ENCODE results near the gene TMEM204. TPM values are rescaled to one million over a fixed set of nuclear protein-coding genes. Genes with fewer than 3 reads are reported as not detected.

TMEM204 gene
- total RNA-seq, 1 experiment from 2014 or later = 0.42 TPM

DNA sequence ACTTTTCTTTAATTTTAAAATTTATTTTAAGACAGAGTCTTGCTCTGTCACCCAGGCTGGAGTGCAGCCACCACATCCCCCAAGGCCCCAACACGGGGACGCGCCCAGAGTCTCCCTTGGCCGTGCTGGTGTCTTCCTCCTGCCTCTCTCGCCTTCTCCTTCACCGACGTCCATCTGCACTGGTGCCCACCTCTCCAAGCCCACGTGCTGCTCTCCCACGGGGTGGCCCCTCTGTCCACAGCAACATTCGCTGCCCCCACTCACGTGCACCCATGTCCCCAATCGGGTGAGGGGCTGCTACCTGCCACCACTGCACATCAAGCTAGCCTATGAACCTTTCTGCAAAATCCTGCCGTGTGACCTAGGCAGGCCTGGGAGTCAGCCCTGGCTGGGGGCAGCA is 3.1 kb downstream of the TMEM204 start:
- H3K27me3 ChIP-seq (ENCODE audit: control insufficient read depth, insufficient read depth, low read length) = no peaks in the 10 kb centered on the region
- DNase-seq = no peak
- H3K36me3 ChIP-seq (replicated peaks; ENCODE audit: control insufficient read depth, insufficient read depth, low read length) = no peaks in the 10 kb centered on the region
- H3K4me3 ChIP-seq (ENCODE audit: insufficient read depth, low read depth, low read length) = no peak overlapping the region

DNA sequence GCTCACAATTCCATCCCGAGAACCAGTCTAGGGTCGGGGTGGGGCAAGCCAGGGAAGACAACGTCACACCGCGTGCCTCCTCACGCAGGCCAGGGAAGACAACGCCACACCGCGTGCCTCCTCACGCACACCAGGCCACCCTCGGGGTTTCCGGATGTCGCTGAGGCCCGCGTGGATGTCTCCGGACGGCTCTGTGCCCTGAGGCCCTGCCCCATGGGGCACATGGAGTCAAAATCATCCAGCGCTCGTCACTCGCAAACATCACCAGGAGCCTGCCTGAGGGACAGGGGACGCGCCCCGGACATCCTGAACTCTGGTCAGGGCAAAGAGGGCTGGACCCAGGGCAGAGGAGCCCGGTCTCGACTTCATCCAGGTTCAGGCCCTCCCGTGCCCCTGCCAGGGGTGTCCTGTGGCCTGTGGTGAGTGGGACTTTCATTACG is 3.7 kb downstream of the TMEM204 start:
- Histone ChIP-seq H3K4me3 (ENCODE audit: insufficient read depth, low read depth, low read length) (no peak overlapping the region), H3K36me3 (replicated peaks; ENCODE audit: control insufficient read depth, insufficient read depth, low read length) (no peaks in the 10 kb centered on the region), H3K27me3 (ENCODE audit: control insufficient read depth, insufficient read depth, low read length) (no peaks in the 10 kb centered on the region)
- no peak for DNase-seq

DNA sequence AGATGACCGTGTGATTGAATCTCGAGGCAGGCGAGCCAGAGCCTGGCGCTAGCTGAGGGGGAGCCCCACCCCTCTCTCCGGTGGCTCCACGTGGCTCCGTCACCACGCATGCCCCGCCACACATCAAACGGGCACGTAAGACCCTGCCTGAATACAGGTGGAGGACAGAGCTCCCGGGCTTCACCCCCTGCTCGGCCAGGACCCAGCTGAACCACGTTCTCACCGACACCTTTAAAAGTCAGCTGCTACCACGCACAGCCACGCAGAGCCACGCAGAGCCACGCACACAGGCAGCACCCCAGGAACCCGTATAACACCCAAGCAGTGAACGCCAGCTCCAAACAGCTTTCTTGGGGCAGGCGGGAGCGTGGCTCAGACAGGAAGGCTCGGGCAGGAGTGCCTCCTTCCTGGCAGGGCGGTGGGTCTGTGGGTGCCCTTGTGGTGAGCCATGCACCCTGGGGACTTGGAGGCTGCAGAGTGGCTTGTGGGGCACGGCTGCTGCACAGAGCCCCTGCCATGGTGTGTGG is 4.4 kb downstream of the TMEM204 start:
- Histone ChIP-seq H3K36me3 (replicated peaks; ENCODE audit: control insufficient read depth, insufficient read depth, low read length) (no peaks in the 10 kb centered on the region), H3K4me3 (ENCODE audit: insufficient read depth, low read depth, low read length) (no peak overlapping the region), H3K27me3 (ENCODE audit: control insufficient read depth, insufficient read depth, low read length) (no peaks in the 10 kb centered on the region)
- DNase-seq = no peak

DNA sequence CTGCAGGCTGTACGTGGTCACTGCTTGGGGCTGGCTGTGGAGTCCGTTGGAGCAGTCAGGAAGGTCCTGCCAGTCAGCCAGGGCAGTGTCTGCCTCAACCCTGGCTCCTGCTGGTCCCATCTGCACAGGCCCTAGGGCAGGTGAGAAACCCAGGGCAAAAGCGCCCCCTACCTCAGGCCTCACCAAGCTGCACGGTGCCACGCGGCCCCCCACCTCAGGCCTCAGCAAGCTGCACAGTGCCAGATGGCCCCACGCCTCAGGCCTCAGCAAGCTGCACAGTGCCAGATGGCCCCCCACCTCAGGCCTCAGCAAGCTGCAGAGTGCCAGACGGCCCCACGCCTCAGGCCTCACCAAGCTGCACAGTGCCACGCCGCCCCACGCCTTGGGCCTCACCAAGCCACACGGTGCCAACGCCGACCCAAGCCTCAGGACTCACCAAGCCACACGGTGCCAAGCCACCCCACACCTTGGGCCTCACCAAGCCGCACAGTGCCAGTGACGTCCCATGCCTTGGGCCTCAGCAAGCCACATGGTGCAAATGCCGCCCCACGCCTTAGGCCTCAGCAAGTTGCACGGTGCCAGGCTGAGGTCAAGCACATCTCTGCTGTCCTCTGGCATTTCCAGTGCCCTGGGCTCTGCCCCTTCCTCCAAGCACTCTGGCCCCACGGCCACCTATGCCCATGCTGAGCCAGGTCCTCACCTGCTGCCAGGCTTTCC is 5.5 kb downstream of the TMEM204 start:
- Histone ChIP-seq H3K4me3 (ENCODE audit: insufficient read depth, low read depth, low read length) (no peak overlapping the region), H3K36me3 (replicated peaks; ENCODE audit: control insufficient read depth, insufficient read depth, low read length) (no peaks in the 10 kb centered on the region), H3K27me3 (ENCODE audit: control insufficient read depth, insufficient read depth, low read length) (no peaks in the 10 kb centered on the region)
- DNase-seq = peak; percentile 90

DNA sequence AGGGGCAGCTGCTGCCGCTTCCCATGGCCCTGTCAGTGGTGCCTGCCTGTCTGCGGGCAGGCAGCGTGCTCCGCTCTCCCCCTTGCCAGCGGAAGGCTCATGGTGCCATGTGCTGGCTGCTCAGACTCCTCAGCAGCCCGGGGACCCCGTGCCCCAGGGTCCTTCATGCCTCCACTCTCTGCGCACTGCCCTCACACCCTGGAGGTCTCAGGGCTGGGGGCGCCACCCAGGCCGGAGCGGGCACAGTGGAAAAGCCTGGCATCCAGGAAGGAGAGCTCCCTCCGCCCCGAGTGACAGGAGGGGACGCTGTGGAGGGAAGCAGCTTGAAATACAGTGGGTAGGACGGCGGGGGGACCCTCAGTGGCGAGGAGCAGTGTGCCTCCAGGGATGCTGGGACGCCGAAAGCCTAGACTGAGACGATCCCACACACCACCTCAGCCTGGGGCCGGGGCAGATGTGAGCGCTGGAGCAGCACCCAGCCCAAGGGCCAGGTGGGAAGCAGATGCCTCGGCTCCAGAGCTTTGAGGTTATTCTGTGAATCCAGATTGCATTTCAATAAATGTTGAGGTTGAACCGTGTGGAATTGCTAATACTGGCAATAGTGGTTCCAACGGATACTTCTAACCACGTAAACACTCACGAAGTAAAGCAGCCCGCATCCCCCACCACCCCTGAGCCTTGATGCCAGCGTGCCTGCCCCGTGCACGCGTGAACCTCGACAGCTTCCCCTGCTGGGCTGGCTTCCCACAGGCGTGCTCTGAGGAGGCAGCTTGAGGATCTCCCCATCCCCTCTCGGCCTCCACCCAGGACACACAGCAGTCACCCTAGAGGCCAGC is 6.5 kb downstream of the TMEM204 start:
- no peaks in the 10 kb centered on the region for H3K27me3 ChIP-seq (ENCODE audit: control insufficient read depth, insufficient read depth, low read length)
- DNase-seq = peak; percentile 61
- no peak overlapping the region for H3K4me3 ChIP-seq (ENCODE audit: insufficient read depth, low read depth, low read length)
- H3K36me3 ChIP-seq (replicated peaks; ENCODE audit: control insufficient read depth, insufficient read depth, low read length) = no peaks in the 10 kb centered on the region

DNA sequence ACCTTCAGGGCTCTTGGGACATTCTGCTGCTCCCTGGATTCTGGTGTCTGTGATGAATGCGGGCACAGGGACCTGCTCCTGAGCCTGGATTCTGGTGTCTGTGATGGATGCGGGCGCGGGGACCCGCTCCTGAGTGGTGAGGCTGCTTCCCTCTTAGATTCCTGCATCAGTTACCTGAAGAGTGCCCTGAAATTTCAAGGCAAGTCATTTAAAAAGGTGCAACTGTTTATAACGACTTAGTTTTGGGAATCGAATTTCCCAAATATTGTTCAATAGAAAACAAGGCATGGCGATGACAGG is 7.0 kb downstream of the TMEM204 start:
- Histone ChIP-seq H3K4me3 (ENCODE audit: insufficient read depth, low read depth, low read length) (no peak overlapping the region), H3K36me3 (replicated peaks; ENCODE audit: control insufficient read depth, insufficient read depth, low read length) (no peaks in the 10 kb centered on the region), H3K27me3 (ENCODE audit: control insufficient read depth, insufficient read depth, low read length) (no peaks in the 10 kb centered on the region)
- no peak for DNase-seq

DNA sequence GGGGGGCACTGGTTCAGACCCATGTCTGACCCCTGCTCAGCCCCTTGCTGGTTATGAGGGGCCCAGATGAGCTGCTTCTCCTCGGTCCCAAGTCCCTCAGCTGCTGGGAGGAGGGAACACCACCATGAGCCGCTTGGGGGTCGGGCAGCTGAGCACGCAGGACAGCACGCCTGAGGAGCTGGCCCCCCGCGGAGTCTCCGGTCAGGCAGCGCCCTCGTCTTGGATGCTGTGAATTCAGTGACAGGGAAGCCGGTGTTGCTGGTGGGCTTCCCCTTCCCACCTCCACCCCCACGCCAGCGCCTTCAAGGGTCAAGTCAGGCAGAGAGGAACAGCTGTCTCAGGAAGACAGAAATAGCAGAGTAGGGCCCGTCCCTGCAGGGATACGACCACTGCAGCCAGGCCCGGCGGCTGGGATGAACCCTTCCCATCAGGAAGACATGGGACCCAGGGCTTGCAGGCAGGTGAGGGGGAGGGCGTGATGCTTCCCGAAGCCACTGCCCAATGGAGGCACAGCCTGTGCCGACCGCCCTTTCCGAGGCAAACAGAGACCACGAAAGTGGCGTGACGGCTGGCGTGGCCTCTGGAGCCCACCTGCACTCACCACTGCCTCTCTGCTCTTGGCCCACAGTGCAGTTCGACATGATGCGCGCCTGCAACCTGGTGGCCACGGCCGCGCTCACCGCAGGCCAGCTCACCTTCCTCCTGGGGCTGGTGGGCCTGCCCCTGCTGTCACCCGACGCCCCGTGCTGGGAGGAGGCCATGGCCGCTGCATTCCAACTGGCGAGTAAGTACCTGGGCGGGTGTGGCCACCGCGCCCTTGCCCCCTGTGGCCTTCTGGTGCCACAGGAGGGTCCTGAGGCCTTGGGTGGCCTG is 8.1 kb downstream of the TMEM204 start:
- no peaks in the 10 kb centered on the region for H3K27me3 ChIP-seq (ENCODE audit: control insufficient read depth, insufficient read depth, low read length)
- H3K4me3 ChIP-seq (ENCODE audit: insufficient read depth, low read depth, low read length) = no peak overlapping the region
- peak; percentile 76 for DNase-seq
- no peaks in the 10 kb centered on the region for H3K36me3 ChIP-seq (replicated peaks; ENCODE audit: control insufficient read depth, insufficient read depth, low read length)

DNA sequence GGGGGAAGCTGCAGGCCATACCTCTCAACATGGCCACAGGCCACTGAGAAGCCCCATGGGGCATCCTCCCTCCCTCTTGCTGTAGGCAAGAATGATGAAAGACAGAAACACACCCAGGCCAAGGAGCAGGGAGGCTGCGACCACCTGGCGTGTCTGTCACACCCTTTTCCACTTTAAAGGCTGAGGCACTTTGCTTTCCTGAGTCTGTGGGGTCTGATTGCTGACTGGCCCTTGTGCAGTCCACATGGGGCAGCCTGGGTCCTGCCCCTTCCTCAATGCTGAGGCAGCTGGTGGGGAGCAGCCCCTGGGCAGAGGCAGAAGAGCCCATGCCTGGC is 8.7 kb downstream of the TMEM204 start:
- DNase-seq = no peak
- Histone ChIP-seq H3K36me3 (replicated peaks; ENCODE audit: control insufficient read depth, insufficient read depth, low read length) (no peaks in the 10 kb centered on the region), H3K27me3 (ENCODE audit: control insufficient read depth, insufficient read depth, low read length) (no peaks in the 10 kb centered on the region), H3K4me3 (ENCODE audit: insufficient read depth, low read depth, low read length) (no peak overlapping the region)

DNA sequence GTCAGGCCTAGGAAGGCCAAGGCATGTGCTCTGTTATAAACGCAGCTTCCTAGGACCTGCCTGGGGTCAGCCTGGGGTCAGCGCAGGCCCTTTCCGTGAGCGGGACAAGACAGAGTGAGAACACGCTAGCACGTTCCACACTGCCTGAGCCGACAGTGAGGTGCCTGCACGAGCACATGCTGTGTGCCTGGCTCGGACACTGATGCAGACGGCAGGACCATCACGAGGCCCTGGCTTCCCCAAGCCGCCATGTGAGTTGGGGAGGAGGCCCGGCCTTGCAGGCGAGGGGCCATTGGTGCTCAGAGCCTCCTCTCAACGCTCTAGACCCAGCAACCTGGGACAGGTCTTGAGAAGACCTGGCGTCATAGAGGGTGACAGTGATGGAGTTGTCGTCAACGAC is 9.1 kb downstream of the TMEM204 start:
- DNase-seq = no peak
- no peaks in the 10 kb centered on the region for H3K36me3 ChIP-seq (replicated peaks; ENCODE audit: control insufficient read depth, insufficient read depth, low read length)
- no peak overlapping the region for H3K4me3 ChIP-seq (ENCODE audit: insufficient read depth, low read depth, low read length)
- no peaks in the 10 kb centered on the region for H3K27me3 ChIP-seq (ENCODE audit: control insufficient read depth, insufficient read depth, low read length)

DNA sequence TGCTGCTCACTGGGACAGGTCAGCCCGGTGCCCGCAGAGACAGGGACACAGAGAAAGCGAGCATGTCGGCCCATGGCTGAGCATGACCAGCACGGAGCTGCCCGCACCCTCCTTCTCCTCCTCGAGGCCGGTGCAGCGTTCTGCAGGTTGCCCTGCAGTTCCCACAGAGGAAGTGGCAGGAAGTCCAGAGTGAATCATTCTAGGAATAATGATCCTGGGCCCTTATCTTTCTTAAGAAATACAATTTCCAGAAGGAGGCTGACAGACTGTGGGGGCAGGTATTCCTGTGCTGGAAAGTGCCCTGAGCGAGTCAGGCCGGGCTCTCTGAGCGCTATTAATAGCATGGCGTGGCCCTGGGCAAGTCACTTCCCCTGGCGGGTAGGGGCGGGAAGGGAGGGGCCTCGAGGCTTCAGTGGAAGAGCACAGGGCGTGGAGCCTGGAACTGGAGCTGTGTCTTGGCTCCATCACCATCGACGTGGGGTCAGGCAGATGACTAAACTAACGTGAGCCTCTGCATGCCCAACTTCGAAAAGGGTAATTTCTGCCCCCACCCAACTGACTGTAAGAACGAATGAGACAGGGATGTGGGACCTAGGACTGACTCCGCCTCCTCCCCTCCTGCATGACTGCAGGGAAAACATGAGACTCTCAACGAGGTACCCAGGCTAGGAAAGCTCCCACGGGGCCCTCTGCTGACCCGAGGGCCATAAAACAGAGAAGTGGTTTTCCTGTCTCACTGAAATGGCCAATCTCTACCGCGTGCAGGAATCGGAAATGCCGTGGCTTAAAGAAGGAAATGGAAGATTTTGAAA is 9.8 kb downstream of the TMEM204 start:
- Histone ChIP-seq H3K36me3 (replicated peaks; ENCODE audit: control insufficient read depth, insufficient read depth, low read length) (no peaks in the 10 kb centered on the region), H3K27me3 (ENCODE audit: control insufficient read depth, insufficient read depth, low read length) (no peaks in the 10 kb centered on the region), H3K4me3 (ENCODE audit: insufficient read depth, low read depth, low read length) (no peak overlapping the region)
- DNase-seq = peak; percentile 91

DNA sequence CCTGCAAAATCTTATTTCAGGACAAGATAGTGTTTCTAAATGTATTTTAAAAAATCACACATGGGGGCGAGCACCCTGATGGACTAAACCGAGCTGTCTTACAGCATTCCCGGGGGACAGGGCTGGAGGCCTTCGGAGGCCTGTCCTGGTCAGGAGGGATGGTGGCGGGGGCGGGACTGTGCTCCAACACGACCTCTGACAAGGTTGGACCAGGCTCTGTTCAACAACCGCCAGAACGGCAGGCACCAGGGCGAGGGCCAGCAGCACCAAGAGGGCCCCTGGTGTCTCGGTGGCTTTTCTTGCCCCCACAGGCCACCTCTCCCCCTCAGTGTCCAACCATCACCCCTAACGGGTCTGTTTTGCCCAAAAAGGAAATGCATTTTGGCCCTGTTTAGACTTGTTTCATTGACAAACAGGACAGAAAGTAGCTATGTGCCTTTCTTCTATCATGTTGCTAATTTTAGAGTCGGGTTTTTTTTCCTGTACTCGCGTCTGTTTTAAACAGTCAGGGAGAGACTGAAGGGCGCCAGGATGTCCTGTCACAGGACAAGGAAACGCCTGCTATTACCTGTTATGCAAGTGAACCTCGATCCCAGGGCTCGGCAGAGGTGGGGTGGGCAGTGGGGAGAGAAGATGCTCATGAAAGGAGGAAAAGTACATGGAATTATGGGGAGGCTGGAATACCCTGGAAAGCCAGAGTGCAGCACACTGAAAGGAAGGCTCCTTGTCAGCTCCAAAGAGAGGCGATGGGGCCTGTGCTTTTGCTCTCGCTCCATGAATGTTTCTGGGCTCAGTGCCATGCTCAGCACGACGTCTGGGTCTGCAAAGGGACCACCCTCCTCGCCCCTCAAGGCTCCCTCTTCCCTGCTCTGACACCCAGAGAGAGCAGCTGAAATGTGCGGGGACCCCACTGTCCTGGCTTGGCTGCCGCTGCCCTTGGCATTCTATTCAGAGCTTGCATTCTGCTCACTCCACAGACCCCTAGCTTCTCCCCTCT is 11.9 kb downstream of the TMEM204 start:
- no peaks in the 10 kb centered on the region for H3K27me3 ChIP-seq (ENCODE audit: control insufficient read depth, insufficient read depth, low read length)
- no peaks in the 10 kb centered on the region for H3K36me3 ChIP-seq (replicated peaks; ENCODE audit: control insufficient read depth, insufficient read depth, low read length)
- no peak for DNase-seq
- no peak overlapping the region for H3K4me3 ChIP-seq (ENCODE audit: insufficient read depth, low read depth, low read length)

DNA sequence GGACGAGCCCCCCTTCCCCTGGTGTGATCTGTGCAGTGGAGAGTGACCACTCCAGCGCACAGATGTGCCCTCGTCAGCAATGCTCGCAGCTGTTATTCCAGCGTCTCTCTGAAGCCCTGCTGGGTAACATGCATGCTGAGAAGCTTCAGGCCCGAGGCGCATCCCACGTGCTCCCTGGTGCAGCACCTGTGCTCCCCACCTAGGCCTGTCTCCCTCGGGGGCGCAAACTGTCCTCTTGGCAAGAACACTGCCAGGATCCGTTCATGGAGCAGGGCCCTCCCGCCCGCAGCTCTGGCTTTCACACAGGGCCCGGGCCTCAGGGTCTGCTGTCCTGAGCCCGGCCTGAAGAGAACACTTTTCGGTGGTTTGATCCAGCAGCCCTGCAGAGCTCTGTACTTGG is 13.0 kb downstream of the TMEM204 start:
- no peaks in the 10 kb centered on the region for H3K36me3 ChIP-seq (replicated peaks; ENCODE audit: control insufficient read depth, insufficient read depth, low read length)
- no peak overlapping the region for H3K4me3 ChIP-seq (ENCODE audit: insufficient read depth, low read depth, low read length)
- no peak for DNase-seq
- no peaks in the 10 kb centered on the region for H3K27me3 ChIP-seq (ENCODE audit: control insufficient read depth, insufficient read depth, low read length)

DNA sequence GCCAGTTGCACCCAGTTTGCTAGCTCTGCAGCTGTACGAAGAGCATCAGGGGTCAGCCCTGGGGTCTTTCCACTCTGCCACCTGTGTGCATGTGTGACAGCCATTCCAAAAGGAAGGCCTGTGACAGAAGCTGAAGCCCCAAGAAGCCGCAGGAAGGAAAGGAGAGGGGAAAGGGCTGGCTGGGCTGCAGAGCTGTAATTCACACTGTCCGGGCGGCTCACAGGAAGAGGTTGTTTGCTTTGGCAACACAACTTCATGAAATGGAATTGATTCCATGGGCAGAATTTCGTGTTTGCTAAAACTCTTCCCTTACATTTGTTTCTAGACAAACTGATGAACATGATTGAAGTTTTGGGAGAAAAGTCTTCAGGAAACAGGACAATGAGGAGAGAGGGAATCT is 14.8 kb downstream of the TMEM204 start:
- no peak for DNase-seq
- Histone ChIP-seq H3K4me3 (ENCODE audit: insufficient read depth, low read depth, low read length) (no peak overlapping the region), H3K36me3 (replicated peaks; ENCODE audit: control insufficient read depth, insufficient read depth, low read length) (no peaks in the 10 kb centered on the region), H3K27me3 (ENCODE audit: control insufficient read depth, insufficient read depth, low read length) (no peaks in the 10 kb centered on the region)

All from H7 (cell line).